Stomach (tissue), 4 donors: ENCODE results near the gene LCN12.

Experiments
- POLR2A ChIP-seq, 4 donors: fragments of 450-650 bp; IDR thresholded peaks; one replicate each; pipeline ENCODE4 v1.6.1; 2016; ENCODE audit warnings: antibody characterized with exemption in 4 of 4, control low read depth in 2 of 4, mild to moderate bottlenecking in 1 of 4, moderate library complexity in 1 of 4
- POLR2AphosphoS5 ChIP-seq, 3 donors: sonication (generic); formaldehyde crosslinking; IDR thresholded peaks; one replicate each; pipeline ENCODE4 v1.6.1; 2016; ENCODE audit warnings: antibody characterized with exemption in 3 of 3
- TF ChIP-seq, protein P1 (sequence below), 7 experiments: fragments of 450-650 bp in 4 of 7; fragments of 200-600 bp in 3 of 7; sonication (generic) in 3 of 7; IDR thresholded peaks; one replicate each; pipeline ENCODE4 v1.5.1; 2016 to 2019; ENCODE audit warnings: antibody characterized with exemption in 7 of 7, control low read depth in 2 of 7, mild to moderate bottlenecking in 1 of 7

DNA sequence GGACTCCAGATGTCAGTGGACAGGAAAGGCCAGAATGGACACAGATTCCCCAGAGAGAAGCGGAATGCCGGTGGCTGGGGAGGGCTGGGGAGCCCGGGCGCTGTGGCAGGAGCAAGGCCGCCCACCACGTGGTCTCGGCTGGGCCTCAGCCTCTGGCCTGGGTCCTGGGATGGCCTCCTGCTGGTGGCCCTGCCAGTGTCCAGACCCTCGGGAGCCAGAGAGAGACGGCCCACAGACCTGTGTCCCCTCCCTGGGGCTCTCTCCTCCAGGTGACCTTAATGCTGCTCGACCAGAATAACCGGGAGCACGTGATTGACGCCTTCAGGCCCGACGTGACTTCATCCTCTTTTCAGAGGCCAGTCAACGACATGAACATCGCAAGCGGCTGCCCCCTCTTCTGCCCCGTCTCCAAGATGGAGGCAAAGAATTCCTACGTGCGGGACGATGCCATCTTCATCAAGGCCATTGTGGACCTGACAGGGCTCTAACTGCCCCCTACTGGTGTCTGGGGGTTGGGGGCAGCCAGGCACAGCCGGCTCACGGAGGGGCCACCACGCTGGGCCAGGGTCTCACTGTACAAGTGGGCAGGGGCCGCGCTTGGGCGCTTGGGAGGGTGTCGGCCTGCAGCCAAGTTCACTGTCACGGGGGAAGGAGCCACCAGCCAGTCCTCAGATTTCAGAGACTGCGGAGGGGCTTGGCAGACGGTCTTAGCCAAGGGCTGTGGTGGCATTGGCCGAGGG lies 26.5 kb upstream of the LCN12 start:
- TF ChIP-seq POLR2AphosphoS5 (IDR thresholded peaks at IDR 0.05) (no peak), POLR2A (IDR thresholded peaks at IDR 0.05) (no peak)
- TF ChIP-seq, protein P1, sequence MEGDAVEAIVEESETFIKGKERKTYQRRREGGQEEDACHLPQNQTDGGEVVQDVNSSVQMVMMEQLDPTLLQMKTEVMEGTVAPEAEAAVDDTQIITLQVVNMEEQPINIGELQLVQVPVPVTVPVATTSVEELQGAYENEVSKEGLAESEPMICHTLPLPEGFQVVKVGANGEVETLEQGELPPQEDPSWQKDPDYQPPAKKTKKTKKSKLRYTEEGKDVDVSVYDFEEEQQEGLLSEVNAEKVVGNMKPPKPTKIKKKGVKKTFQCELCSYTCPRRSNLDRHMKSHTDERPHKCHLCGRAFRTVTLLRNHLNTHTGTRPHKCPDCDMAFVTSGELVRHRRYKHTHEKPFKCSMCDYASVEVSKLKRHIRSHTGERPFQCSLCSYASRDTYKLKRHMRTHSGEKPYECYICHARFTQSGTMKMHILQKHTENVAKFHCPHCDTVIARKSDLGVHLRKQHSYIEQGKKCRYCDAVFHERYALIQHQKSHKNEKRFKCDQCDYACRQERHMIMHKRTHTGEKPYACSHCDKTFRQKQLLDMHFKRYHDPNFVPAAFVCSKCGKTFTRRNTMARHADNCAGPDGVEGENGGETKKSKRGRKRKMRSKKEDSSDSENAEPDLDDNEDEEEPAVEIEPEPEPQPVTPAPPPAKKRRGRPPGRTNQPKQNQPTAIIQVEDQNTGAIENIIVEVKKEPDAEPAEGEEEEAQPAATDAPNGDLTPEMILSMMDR (IDR thresholded peaks at IDR 0.05): no peak
